Measurements from ENCODE around the gene HAPLN3.

GRCh38 chr15:88877906-88878305 is 17.4 kb downstream of the HAPLN3 start:
- TF ChIP-seq CTCF (conservative IDR thresholded peaks at IDR 0.05; ENCODE audit: low read depth, low read length): no peak
- no peak for TF ChIP-seq BHLHE40 (IDR thresholded peaks at IDR 0.05; ENCODE audit: low read depth, low read length)
- no peak for TF ChIP-seq RAD21 (IDR thresholded peaks at IDR 0.05; ENCODE audit: low read length)
- TF ChIP-seq ELK1 (IDR thresholded peaks at IDR 0.05; ENCODE audit: borderline replicate concordance, low read depth, low read length): no peak
- no peak for TF ChIP-seq MAZ (IDR thresholded peaks at IDR 0.05; ENCODE audit: borderline replicate concordance, low read depth, low read length)
- no peak for TF ChIP-seq RCOR1 (IDR thresholded peaks at IDR 0.05; ENCODE audit: insufficient replicate concordance, low read length)
- no peak for TF ChIP-seq RFX5 (IDR thresholded peaks at IDR 0.05; ENCODE audit: low read depth, low read length)

Data from IMR-90 (cell line).